ENCODE measurements around the gene CMTM7.
"Not testable (repeated sequence)": the region's sequence is repeated elsewhere in the genome, so short reads cannot be mapped to it uniquely, and the experiment has no call there.

GRCh38 chr3:32460817-32461496 lies 69.3 kb downstream of the CMTM7 start:
- not testable (repeated sequence) for TF ChIP-seq IRF3 (IDR thresholded peaks at IDR 0.05); TAF1 (IDR thresholded peaks at IDR 0.05; ENCODE audit: borderline replicate concordance, low read depth, low read length); MYC (IDR thresholded peaks at IDR 0.05; ENCODE audit: insufficient read depth, insufficient read length, insufficient replicate concordance, low read length, severe bottlenecking)
